Panc1 (cell line): ENCODE data around the gene RCOR3. TPM values are rescaled to one million over a fixed set of nuclear protein-coding genes. Genes with fewer than 3 reads are reported as not detected.

Experiments
- ATAC-seq: fragments of 200-7000 bp; cut with Tn5 transposase; 2 replicates; pipeline ENCODE4 v1.9.1; 2020; ENCODE audit warnings: mild to moderate bottlenecking, moderate library complexity
- BruUV-seq: library from RNA; stranded (reverse); fragments of 400-500 nt; replicated peaks from 2 replicates; lab custom pipeline; 2021; lab: Mats Ljungman, UMichigan
- CTCF ChIA-PET: fragments of 300-600 bp; sonication (Branson Sonifier 250); formaldehyde crosslinking; loops from one replicate; lab custom pipeline; 2022; ENCODE audit warnings: antibody characterized with exemption; lab: Charles Lee
- POLR2A ChIA-PET: fragments of 300-600 bp; sonication (Branson Sonifier 250); formaldehyde crosslinking; loops from one replicate; lab custom pipeline; 2022; ENCODE audit warnings: antibody characterized with exemption; lab: Charles Lee
- DNase-seq: peaks from one replicate; pipeline ENCODE4 v3.0.0-alpha.2; 2010; ENCODE audit warnings: low read depth, low spot score
- H3K27ac ChIP-seq: 2 replicates; pipeline ENCODE4 v1.5.1; 2011; ENCODE audit warnings: mild to moderate bottlenecking, low read length, inconsistent platforms
- H3K27me3 ChIP-seq: fragments of 200-500 bp; sonication (Bioruptor generic); 2 replicates; pipeline ENCODE4 v1.6.0; 2014; ENCODE audit warnings: low read length, inconsistent platforms; ENCODE audit not compliant: control insufficient read depth, insufficient read depth
- H3K36me3 ChIP-seq: fragments of 200-500 bp; sonication (Bioruptor generic); 2 replicates; pipeline ENCODE4 v1.5.1; 2014; ENCODE audit warnings: inconsistent platforms, mild to moderate bottlenecking, low read length, moderate library complexity; ENCODE audit not compliant: control insufficient read depth, insufficient read depth
- H3K4me1 ChIP-seq: 2 replicates; pipeline ENCODE4 v1.5.1; 2011; ENCODE audit warnings: inconsistent platforms, mild to moderate bottlenecking, low read length, moderate library complexity; ENCODE audit not compliant: control insufficient read depth, insufficient read depth
- H3K4me3 ChIP-seq, 2 experiments: 2 replicates each; pipeline ENCODE4 v1.5.1; 2011 to 2012; ENCODE audit warnings: low read depth in 2 of 2, low read length in 2 of 2, mild to moderate bottlenecking in 2 of 2, inconsistent platforms in 1 of 2, moderate library complexity in 1 of 2
- H3K9me3 ChIP-seq: fragments of 200-500 bp; sonication (Bioruptor generic); 2 replicates; pipeline ENCODE4 v1.5.1; 2014; ENCODE audit warnings: low read depth, mild to moderate bottlenecking, inconsistent platforms, low read length, moderate library complexity; ENCODE audit not compliant: control insufficient read depth, insufficient read depth
- CTCF ChIP-seq: fragments of 450-650 bp; IDR thresholded peaks from 2 replicates; pipeline ENCODE4 v1.5.1; 2017; ENCODE audit warnings: mild to moderate bottlenecking
- POLR2AphosphoS5 ChIP-seq: IDR thresholded peaks from 2 replicates; pipeline ENCODE4 v1.6.1; 2012; ENCODE audit warnings: mild to moderate bottlenecking, low read depth, low read length, moderate library complexity
- REST ChIP-seq, 2 experiments: IDR thresholded peaks; 2 replicates each; pipeline ENCODE4 v1.6.1; 2011 to 2012; ENCODE audit warnings: low read depth in 2 of 2, control low read depth in 1 of 2, low read length in 1 of 2, mild to moderate bottlenecking in 1 of 2, moderate library complexity in 1 of 2; ENCODE audit not compliant: insufficient read depth in 1 of 2
- SIN3A ChIP-seq: IDR thresholded peaks from 2 replicates; pipeline ENCODE4 v1.6.1; 2012; ENCODE audit warnings: low read depth, mild to moderate bottlenecking, low read length, moderate library complexity, borderline replicate concordance; ENCODE audit not compliant: insufficient read depth
- TCF7L2 ChIP-seq: IDR thresholded peaks from 2 replicates; pipeline ENCODE4 v1.6.1; 2011; ENCODE audit warnings: mild to moderate bottlenecking, low read depth, low read length, inconsistent platforms
- in situ Hi-C: cut with HindIII; loops from 2 replicates; pipeline ENCODE4 v1.10.0; 2016; ENCODE audit warnings: low sequenced_read_pairs, low pct_unique_long_range_greater_than_20kb
- intact Hi-C: fragments of 100-400 bp; cut with micrococcal nuclease; formaldehyde crosslinking; loops from one replicate; pipeline ENCODE4 v1.10.0; 2022; ENCODE audit not compliant: unreplicated experiment
- total RNA-seq: library from RNA; stranded (reverse); gene quantifications from one replicate; pipeline ENCODE4 v1.2.1, GENCODE V29; 2021; ENCODE audit not compliant: unreplicated experiment

RCOR3 gene
- total RNA-seq, 1 experiment from 2014 or later = 40.4 TPM

- no peak for DNase-seq
- no peaks in the 10 kb centered on the region for H3K27me3 ChIP-seq
- H3K4me3 ChIP-seq = no peak overlapping the region
- BruUV-seq = no TSS peak
- TF ChIP-seq SIN3A (no peak), CTCF (no peak), POLR2AphosphoS5 (no peak), REST (IDR thresholded peaks at IDR 0.05; ENCODE audit: insufficient read depth in 1 of 2, low read depth in 2 of 2, low read length in 1 of 2) (no peak), TCF7L2 (no peak)
- intact Hi-C loops = no loop called here
- no peaks in the 10 kb centered on the region for H3K9me3 ChIP-seq
- peaks cover 12% of the 10 kb centered on the region for H3K4me1 ChIP-seq
- no peak overlapping the region for H3K27ac ChIP-seq
- ChIA-PET POLR2A (no interaction called here), CTCF (interaction anchor here (1.5 kb wide), 1 partner anchor 144 kb away, joined by 3 read pairs; no protein-coding TSS in a partner anchor)
- in situ Hi-C loops = no loop called here
- ATAC-seq = no peak
- H3K36me3 ChIP-seq = no peaks in the 10 kb centered on the region
Observed at GRCh38 chr1:211332036-211332616, 73.0 kb downstream of the RCOR3 start.

GRCh38 chr1:211332830-211333229, 73.7 kb downstream of the RCOR3 start:
- ChIA-PET POLR2A (interaction anchor here (0.6 kb wide), 1 partner anchor 12 kb away, joined by 3 read pairs; no protein-coding TSS in a partner anchor), CTCF (interaction anchor here (0.6 to 1.5 kb wide), 2 partner anchors 144 to 416 kb away, joined by 3 read pairs; no protein-coding TSS in a partner anchor)
- TF ChIP-seq SIN3A (no peak), CTCF (no peak), POLR2AphosphoS5 (no peak)
- ATAC-seq = no peak
- H3K4me3 ChIP-seq = no peak overlapping the region
- H3K9me3 ChIP-seq = no peaks in the 10 kb centered on the region
- peaks cover 9% of the 10 kb centered on the region for H3K4me1 ChIP-seq
- in situ Hi-C loops = no loop called here
- intact Hi-C loops = no loop called here
- no TSS peak for BruUV-seq
- no peaks in the 10 kb centered on the region for H3K27me3 ChIP-seq
- H3K27ac ChIP-seq = no peak overlapping the region
- no peaks in the 10 kb centered on the region for H3K36me3 ChIP-seq
- no peak for DNase-seq
